NCI-H146 treated with DMSO at 0.1 percent for 48 hours (cell line): Measurements from ENCODE around the gene RERG.

Experiments used
- DNase-seq: peaks from one replicate; lab custom pipeline; 2025; ENCODE audit not compliant: unreplicated experiment; lab: John Stamatoyannopoulos, UW

Gene RERG

GRCh38 chr12:15220451-15220850, 766 bp downstream of the RERG start:
- DNase-seq: no peak

GRCh38 chr12:15218794-15219193, 2.4 kb downstream of the RERG start:
- no peak for DNase-seq

GRCh38 chr12:15216036-15216889, 5.0 kb downstream of the RERG start:
- no peak for DNase-seq

GRCh38 chr12:15214851-15215601, 6.2 kb downstream of the RERG start:
- DNase-seq: no peak

- DNase-seq: no peak
These were observed 8.3 kb downstream of the RERG start for GRCh38 chr12:15212930-15213329.

GRCh38 chr12:15209782-15210181, 11.4 kb downstream of the RERG start:
- no peak for DNase-seq

- no peak for DNase-seq
These were observed 12.2 kb downstream of the RERG start for GRCh38 chr12:15208871-15209656.

GRCh38 chr12:15208140-15208539, 13.1 kb downstream of the RERG start:
- no peak for DNase-seq

- no peak for DNase-seq
These were observed 14.3 kb downstream of the RERG start for GRCh38 chr12:15206831-15207389.

- DNase-seq: no peak
These were observed 14.9 kb downstream of the RERG start for GRCh38 chr12:15206338-15206737.

GRCh38 chr12:15205341-15206010, 15.7 kb downstream of the RERG start:
- no peak for DNase-seq

GRCh38 chr12:15201456-15201855, 19.8 kb downstream of the RERG start:
- DNase-seq: no peak

- no peak for DNase-seq
These were observed 20.2 kb downstream of the RERG start for GRCh38 chr12:15201056-15201455.

- DNase-seq: no peak
These were observed 20.6 kb downstream of the RERG start for GRCh38 chr12:15200641-15201040.

- no peak for DNase-seq
These were observed 21.3 kb downstream of the RERG start for GRCh38 chr12:15199930-15200329.

- DNase-seq: no peak
These were observed 24.3 kb downstream of the RERG start for GRCh38 chr12:15196678-15197505.

GRCh38 chr12:15196221-15196620, 25.0 kb downstream of the RERG start:
- no peak for DNase-seq

GRCh38 chr12:15194456-15195368, 26.5 kb downstream of the RERG start:
- no peak for DNase-seq

- DNase-seq: no peak
These were observed 27.3 kb downstream of the RERG start for GRCh38 chr12:15193946-15194345.
